Measurements from ENCODE around the gene CNOT6L.

DNA sequence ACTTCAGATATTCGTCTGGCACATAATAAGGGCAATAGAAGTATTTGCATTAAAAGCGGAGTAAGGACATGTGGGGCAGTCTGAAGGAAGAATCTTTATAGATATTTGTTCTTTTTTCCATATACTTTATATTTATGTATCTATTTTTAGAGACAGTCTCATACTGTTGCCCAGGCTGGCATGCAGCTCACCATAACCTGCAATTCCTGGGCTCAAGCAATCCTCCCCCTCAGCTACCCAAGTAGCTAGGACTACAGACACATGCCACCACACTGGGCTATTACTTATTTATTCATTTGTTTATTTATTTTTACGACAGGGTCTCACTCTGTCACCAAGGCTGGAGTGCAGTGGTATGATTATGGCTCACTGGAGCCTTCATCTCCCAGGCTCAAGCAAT lies 26.8 kb upstream of the CNOT6L start:
- TF ChIP-seq CTCF (IDR thresholded peaks at IDR 0.05), result no peak
- no peak for TF ChIP-seq ZFX (IDR thresholded peaks at IDR 0.05; ENCODE audit: borderline replicate concordance)
